Thyroid gland (tissue), 4 donors: ENCODE data around the gene PRPSAP2. TPM values are rescaled to one million over a fixed set of nuclear protein-coding genes. Genes with fewer than 3 reads are reported as not detected.

Experiments
- DNase-seq, 2 donors: peaks; one replicate each; pipeline ENCODE4 v3.0.0-alpha.2; 2019
- H3K27ac ChIP-seq, 3 donors: fragments of 200-600 bp; sonication (generic); 1 replicate in 2 of 3; 2 replicates in 1 of 3; pipeline ENCODE4 v1.5.1; 2016 to 2019; ENCODE audit warnings: mild to moderate bottlenecking in 1 of 3, moderate library complexity in 1 of 3
- H3K27me3 ChIP-seq: fragments of 200-600 bp; sonication (generic); one replicate; pipeline ENCODE4 v1.5.1; 2019
- H3K36me3 ChIP-seq, 2 donors: fragments of 200-600 bp; sonication (generic); one replicate each; pipeline ENCODE4 v1.5.1; 2016 to 2019
- H3K4me1 ChIP-seq, 2 donors: fragments of 200-600 bp; sonication (generic); one replicate each; pipeline ENCODE4 v1.5.1; 2017 to 2019
- H3K4me3 ChIP-seq, 3 donors: fragments of 200-600 bp; sonication (generic); replicated peaks in 1 of 3; 1 replicate in 2 of 3; 2 replicates in 1 of 3; pipeline ENCODE4 v1.5.1; 2016; ENCODE audit warnings: mild to moderate bottlenecking in 1 of 3
- H3K9me3 ChIP-seq: fragments of 200-600 bp; sonication (generic); one replicate; pipeline ENCODE4 v1.5.1; 2017
- POLR2A ChIP-seq, 2 donors: fragments of 450-650 bp; IDR thresholded peaks; one replicate each; pipeline ENCODE4 v1.6.1; 2017; ENCODE audit warnings: antibody characterized with exemption in 2 of 2, mild to moderate bottlenecking in 2 of 2, moderate library complexity in 1 of 2
- WGBS, 2 donors: methylation state at CpG; one replicate each; pipeline ENCODE4 v1.1.5; 2017; 5-methylcytosine and 5-hydroxymethylcytosine counted together
- intact Hi-C: fragments of 100-400 bp; cut with DNase I; formaldehyde crosslinking; loops from one replicate; pipeline ENCODE4 v1.15.1; 2023
- total RNA-seq, 4 donors: library from RNA; depleted of rRNA; stranded (reverse); fragments of >200 nt; gene quantifications; one replicate each; pipeline ENCODE4 v1.2.3, GENCODE V29; 2016
- TF ChIP-seq, protein P1 (sequence below), 6 experiments: fragments of 200-600 bp in 3 of 6; fragments of 450-650 bp in 3 of 6; sonication (generic) in 3 of 6; IDR thresholded peaks; one replicate each; pipeline ENCODE4 v1.5.1; 2016 to 2019; ENCODE audit warnings: antibody characterized with exemption in 6 of 6, mild to moderate bottlenecking in 2 of 6, inconsistent platforms in 1 of 6, moderate library complexity in 1 of 6

PRPSAP2 gene
- total RNA-seq, 4 donors from 2014 or later: 43.6 to 50.9 (median 49.7) TPM

DNA sequence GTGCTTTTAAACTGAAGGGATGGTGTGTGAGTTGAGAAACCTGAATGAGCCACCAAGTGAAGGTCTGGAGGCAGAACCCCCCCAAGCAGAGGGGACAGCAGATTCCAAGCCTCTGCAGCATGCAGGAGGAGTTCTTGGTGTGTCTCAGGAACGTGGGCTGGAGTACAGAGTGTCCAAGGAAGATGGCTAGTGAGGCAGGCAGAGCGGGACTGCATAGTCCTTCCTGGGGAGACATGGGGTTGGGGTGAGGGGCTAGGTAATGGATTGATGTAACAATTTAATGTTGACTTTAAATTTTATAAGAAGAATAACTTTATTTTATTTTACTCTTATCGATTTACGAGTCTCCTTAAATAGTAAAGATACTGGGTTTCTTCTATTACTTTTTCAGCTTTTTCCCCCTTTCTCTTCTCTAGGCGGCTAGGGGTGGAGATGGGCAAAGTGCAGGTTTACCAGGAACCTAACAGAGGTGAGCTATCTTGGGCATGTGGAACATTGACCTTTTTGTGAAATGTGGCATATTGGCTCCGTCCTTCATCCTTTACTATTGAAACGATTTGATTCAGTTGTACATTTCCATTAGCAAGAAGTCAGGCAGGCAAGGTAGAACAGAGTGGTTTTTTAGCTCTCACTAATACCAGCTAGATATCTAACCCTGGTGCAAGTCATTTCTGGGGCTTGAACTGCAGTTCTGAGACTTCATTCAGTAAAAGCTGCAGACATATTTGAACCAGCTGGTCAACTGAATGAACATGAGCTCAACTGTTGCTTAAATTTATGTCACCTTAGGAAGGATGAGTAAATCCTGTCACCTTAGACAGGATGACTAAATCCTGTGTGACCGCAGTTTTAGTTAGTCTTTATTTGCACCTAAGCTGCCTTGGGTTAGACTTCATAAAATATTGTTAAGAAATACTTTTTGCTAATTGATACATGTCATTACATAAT, 9.2 kb downstream of the PRPSAP2 start:
- DNase-seq: no peak
- Histone ChIP-seq H3K27ac (no peak overlapping the region), H3K4me1 (no peaks in the 10 kb centered on the region), H3K9me3 (no peaks in the 10 kb centered on the region), H3K36me3 (peaks cover 21 to 30% of the 10 kb centered on the region in 2 donors), H3K27me3 (no peaks in the 10 kb centered on the region), H3K4me3 (no peak overlapping the region)
- intact Hi-C loops: no loop called here
- TF ChIP-seq POLR2A (IDR thresholded peaks at IDR 0.05): no peak
- TF ChIP-seq, protein P1, sequence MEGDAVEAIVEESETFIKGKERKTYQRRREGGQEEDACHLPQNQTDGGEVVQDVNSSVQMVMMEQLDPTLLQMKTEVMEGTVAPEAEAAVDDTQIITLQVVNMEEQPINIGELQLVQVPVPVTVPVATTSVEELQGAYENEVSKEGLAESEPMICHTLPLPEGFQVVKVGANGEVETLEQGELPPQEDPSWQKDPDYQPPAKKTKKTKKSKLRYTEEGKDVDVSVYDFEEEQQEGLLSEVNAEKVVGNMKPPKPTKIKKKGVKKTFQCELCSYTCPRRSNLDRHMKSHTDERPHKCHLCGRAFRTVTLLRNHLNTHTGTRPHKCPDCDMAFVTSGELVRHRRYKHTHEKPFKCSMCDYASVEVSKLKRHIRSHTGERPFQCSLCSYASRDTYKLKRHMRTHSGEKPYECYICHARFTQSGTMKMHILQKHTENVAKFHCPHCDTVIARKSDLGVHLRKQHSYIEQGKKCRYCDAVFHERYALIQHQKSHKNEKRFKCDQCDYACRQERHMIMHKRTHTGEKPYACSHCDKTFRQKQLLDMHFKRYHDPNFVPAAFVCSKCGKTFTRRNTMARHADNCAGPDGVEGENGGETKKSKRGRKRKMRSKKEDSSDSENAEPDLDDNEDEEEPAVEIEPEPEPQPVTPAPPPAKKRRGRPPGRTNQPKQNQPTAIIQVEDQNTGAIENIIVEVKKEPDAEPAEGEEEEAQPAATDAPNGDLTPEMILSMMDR (IDR thresholded peaks at IDR 0.05): no peak
- WGBS, 2 donors: 82 to 89% methylated on average over 8 of the region's 8 CpGs

DNA sequence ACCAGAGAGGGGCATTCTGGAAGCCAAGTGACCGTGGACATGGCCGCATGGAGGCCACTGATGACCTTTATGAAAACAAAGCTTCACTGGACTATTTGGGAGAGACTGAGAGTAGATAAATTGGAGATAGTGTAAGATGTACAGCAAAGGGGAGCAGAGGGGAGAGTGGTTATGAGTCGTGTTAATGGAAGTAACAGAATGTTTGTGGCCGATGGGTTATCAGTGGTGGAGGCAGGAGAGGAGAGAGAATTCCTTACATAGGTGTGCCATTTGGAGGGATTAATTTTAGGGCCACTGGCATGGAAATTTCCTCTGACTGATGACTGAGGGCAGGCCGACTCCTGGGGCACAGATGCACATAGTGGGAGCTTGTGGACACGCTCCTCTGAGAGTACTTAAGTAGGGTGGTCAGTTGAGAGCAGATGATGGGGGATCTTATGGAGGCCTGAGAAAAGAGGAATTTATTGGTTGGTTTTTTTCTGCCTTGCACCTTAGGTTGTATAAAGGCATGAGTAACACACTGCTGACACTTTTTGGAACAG, 19.2 kb downstream of the PRPSAP2 start:
- intact Hi-C loops: no loop called here
- no peaks in the 10 kb centered on the region for H3K27me3 ChIP-seq
- H3K36me3 ChIP-seq: peaks cover 37 to 60% of the 10 kb centered on the region in 2 donors
- 92 to 94% methylated on average over 6 of the region's 6 CpGs for WGBS, 2 donors
- H3K4me1 ChIP-seq: no peaks in the 10 kb centered on the region
- no peak overlapping the region for H3K27ac ChIP-seq
- DNase-seq: no peak
- no peaks in the 10 kb centered on the region for H3K9me3 ChIP-seq
- no peak overlapping the region for H3K4me3 ChIP-seq
- TF ChIP-seq, protein P1 (IDR thresholded peaks at IDR 0.05): no peak
- TF ChIP-seq POLR2A (IDR thresholded peaks at IDR 0.05): no peak

DNA sequence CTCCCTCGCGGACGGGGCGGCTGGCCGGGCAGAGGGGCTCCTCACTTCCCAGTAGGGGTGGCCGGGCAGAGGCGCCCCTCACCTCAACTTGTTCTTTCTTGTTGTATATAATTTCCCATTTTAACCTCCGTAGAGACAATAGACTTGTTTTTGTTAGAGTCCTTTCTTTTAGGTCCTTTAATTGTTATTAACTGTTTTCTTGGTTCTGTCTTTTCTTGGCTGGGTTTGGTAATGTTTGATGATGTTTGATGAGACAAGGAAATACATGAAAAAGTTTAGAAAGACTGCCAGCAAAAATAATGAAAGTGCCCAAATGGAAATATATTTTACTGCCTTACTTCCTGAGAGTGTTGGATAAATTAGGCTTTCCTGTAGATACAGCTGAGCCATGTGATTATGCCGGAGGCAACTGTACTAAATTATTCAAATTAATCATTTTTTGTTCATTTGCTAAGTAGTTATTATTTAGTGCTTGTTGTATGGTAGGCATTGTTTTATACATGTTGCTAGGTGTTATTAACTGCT, 30.9 kb downstream of the PRPSAP2 start:
- Histone ChIP-seq H3K27ac (peak overlapping the region; percentile 66 to 83 (median 81)), H3K36me3 (peaks cover 0 to 12% of the 10 kb centered on the region in 2 donors), H3K4me3 (no peak overlapping the region), H3K27me3 (no peaks in the 10 kb centered on the region), H3K9me3 (no peaks in the 10 kb centered on the region), H3K4me1 (peaks cover 28 to 38% of the 10 kb centered on the region in 2 donors)
- intact Hi-C loops: no loop called here
- WGBS, 2 donors: 53 to 79% methylated on average over 2 to 4 of the region's 9 CpGs
- DNase-seq: no peak
- no peak for TF ChIP-seq POLR2A (IDR thresholded peaks at IDR 0.05)
- TF ChIP-seq, protein P1 (IDR thresholded peaks at IDR 0.05): no peak

DNA sequence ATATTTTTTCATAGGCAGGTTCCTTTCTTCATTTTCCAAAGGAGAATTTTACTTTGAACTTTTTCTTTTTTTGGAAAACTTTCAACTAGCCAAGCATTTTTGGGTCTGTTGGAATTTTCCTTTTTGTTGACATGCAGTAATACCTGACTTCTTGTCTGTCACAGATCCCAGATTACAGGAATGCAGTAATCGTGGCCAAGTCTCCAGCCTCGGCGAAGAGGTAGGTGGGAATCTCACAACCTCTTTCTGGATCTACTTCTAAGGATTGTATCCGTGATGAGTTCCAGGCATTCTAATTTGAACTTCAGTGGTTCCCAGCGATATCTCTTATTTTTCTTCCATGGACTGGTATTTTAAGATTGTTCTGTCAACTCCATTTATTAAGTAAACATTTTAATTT, 31.7 kb downstream of the PRPSAP2 start:
- Histone ChIP-seq H3K4me1 (peaks cover 28 to 38% of the 10 kb centered on the region in 2 donors), H3K4me3 (no peak overlapping the region), H3K36me3 (peaks cover 0 to 7% of the 10 kb centered on the region in 2 donors), H3K9me3 (no peaks in the 10 kb centered on the region), H3K27ac (peak overlapping the region; percentile 66 to 83 (median 81)), H3K27me3 (no peaks in the 10 kb centered on the region)
- DNase-seq: peak; percentile 72 to 84
- TF ChIP-seq POLR2A (IDR thresholded peaks at IDR 0.05): no peak
- TF ChIP-seq, protein P1 (IDR thresholded peaks at IDR 0.05): no peak
- 26 to 30% methylated on average over 5 of the region's 5 CpGs for WGBS, 2 donors
- intact Hi-C loops: no loop called here
